SU-DHL-6 (cell line): ENCODE measurements around the gene GUF1.

Source experiments
- CTCF ChIP-seq: fragments of 200-600 bp; sonication (generic); IDR thresholded peaks from one replicate; pipeline ENCODE4 v1.5.1; 2017; ENCODE audit warnings: antibody characterized with exemption, mild to moderate bottlenecking, low read length, moderate library complexity; ENCODE audit not compliant: insufficient read depth, poor library complexity, severe bottlenecking
- EZH2phosphoT487 ChIP-seq: fragments of 200-600 bp; sonication (generic), shearing (Covaris generic); conservative IDR thresholded peaks from 2 replicates; pipeline ENCODE4 v1.6.1; 2018; ENCODE audit warnings: mild to moderate bottlenecking, antibody characterized with exemption, low read length, moderate library complexity, mixed read lengths

GRCh38 chr4:44660396-44660795 is 17.8 kb upstream of the GUF1 start:
- TF ChIP-seq CTCF, result no peak
- TF ChIP-seq EZH2phosphoT487, result no peak
